Upper lobe of right lung (tissue), 1 donor: Measurements from ENCODE around the gene KATNB1. TPM values are rescaled to one million over a fixed set of nuclear protein-coding genes. Genes with fewer than 3 reads are reported as not detected.

Source experiments
- ATAC-seq: fragments of 200-7000 bp; cut with Tn5 transposase; one replicate; pipeline ENCODE4 v1.9.1; 2020; ENCODE audit warnings: mild to moderate bottlenecking, moderate library complexity
- DNase-seq: peaks from one replicate; pipeline ENCODE4 v3.0.0-alpha.2; 2020
- H3K27ac ChIP-seq: fragments of 200-600 bp; one replicate; pipeline ENCODE4 v1.8.0; 2022
- H3K27me3 ChIP-seq: fragments of 200-600 bp; one replicate; pipeline ENCODE4 v1.8.0; 2022; ENCODE audit warnings: mild to moderate bottlenecking
- H3K36me3 ChIP-seq: fragments of 200-600 bp; one replicate; pipeline ENCODE4 v1.8.0; 2022
- H3K4me1 ChIP-seq: fragments of 200-600 bp; one replicate; pipeline ENCODE4 v1.8.0; 2022
- H3K4me3 ChIP-seq: fragments of 200-600 bp; one replicate; pipeline ENCODE4 v1.8.0; 2022; ENCODE audit warnings: mild to moderate bottlenecking
- H3K9me3 ChIP-seq: fragments of 200-600 bp; one replicate; pipeline ENCODE4 v1.8.0; 2022
- intact Hi-C: fragments of 100-400 bp; cut with DNase I; formaldehyde crosslinking; loops from one replicate; pipeline ENCODE4 v1.11.0; 2022
- total RNA-seq: library from RNA; stranded (reverse); fragmentation: NEBNext Ultra II Directional; extraction: Animal tissue kit (Norgen Biotek cat#: 25700); gene quantifications from one replicate; pipeline ENCODE4 v1.2.1, GENCODE V29; 2021
- TF ChIP-seq, protein P1 (sequence below): fragments of 200-600 bp; IDR thresholded peaks from one replicate; pipeline ENCODE4 v1.8.0; 2022; ENCODE audit warnings: antibody characterized with exemption
- donor health status: DM: no; HTN: yes; CAD: no; lungs with severe emphysema.

KATNB1 gene
- total RNA-seq, 1 donor from 2014 or later: 16.6 TPM

DNA sequence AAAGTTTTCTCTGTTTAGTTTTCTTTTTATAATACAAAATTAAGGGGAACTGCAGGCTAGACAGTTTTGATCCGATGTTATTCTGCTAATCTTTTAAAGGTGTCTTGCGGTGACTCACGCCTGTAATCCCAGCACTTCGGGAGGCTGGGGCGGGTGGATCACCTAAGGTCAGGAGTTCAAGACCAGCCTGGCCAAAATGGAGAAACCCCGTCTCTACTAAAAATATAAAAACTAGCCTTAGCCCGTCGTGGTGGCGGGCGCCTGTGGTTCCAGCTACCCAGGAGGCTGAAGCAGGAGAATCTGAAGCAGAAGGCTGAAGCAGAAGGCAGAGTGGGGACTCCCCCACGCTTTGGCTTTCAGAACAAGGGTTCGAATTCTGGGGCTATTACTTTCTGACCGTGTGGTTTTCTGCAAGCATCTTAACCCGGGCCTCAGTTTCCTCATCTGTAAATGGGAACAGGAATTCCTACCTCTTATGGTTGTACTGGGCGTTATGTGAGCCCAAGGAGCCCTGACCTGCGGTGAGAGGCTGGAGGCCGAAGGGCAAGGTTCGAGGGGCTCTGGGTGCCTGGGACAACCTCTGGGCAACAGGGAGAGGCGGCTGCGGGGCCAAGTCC, 1.2 kb upstream of the KATNB1 start:
- intact Hi-C loops: no loop called here
- Histone ChIP-seq H3K4me1 (peaks cover 22% of the 10 kb centered on the region), H3K27me3 (no peaks in the 10 kb centered on the region), H3K27ac (peak overlapping the region; percentile 93), H3K4me3 (peak overlapping the region; percentile 85), H3K9me3 (no peaks in the 10 kb centered on the region), H3K36me3 (no peaks in the 10 kb centered on the region)
- ATAC-seq (no peak), DNase-seq (no peak)
- TF ChIP-seq, protein P1, sequence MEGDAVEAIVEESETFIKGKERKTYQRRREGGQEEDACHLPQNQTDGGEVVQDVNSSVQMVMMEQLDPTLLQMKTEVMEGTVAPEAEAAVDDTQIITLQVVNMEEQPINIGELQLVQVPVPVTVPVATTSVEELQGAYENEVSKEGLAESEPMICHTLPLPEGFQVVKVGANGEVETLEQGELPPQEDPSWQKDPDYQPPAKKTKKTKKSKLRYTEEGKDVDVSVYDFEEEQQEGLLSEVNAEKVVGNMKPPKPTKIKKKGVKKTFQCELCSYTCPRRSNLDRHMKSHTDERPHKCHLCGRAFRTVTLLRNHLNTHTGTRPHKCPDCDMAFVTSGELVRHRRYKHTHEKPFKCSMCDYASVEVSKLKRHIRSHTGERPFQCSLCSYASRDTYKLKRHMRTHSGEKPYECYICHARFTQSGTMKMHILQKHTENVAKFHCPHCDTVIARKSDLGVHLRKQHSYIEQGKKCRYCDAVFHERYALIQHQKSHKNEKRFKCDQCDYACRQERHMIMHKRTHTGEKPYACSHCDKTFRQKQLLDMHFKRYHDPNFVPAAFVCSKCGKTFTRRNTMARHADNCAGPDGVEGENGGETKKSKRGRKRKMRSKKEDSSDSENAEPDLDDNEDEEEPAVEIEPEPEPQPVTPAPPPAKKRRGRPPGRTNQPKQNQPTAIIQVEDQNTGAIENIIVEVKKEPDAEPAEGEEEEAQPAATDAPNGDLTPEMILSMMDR: no peak

DNA sequence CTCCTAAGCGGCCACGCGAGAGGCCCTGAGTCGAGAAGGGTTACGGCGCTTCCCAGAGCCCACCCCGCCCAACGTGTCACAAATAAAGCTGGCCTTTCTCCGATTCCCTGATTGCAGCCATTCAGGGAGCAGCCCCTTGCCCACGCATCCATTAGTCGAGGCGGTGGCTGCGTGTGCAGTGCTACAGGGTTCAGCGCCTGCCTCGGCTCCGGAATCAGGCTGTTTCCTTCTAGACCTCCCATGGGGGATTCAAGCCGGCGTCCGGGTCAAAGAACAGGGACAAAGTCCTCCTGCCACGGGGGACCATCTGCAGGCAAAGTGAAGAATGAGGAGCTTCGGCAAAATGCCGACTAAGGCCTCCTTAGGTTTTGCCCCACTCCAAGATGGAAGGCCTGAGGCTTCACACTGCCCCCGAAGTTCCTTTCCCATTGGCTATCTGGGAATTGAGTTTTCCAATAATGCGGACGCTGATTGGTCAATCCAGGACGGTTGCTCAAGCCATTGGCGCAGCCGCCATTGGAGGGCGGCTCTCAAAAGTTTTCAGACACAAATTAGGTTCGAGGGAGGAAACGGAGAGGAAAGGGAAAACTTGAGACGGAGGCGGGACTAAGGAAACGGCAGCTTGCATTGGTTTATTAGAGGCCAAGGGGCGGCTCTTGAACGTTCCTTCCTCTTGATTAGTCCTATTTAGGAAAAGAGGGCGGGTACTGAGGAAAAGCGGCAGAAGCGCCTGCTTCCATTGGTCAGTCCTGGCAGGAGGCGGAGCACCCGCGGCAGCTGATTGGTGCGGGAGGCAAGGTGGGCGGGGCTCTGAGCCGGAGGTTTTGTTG, 430 bp upstream of the KATNB1 start:
- Histone ChIP-seq H3K4me1 (peaks cover 22% of the 10 kb centered on the region), H3K36me3 (no peaks in the 10 kb centered on the region), H3K9me3 (no peaks in the 10 kb centered on the region), H3K4me3 (peak overlapping the region; percentile 85), H3K27me3 (no peaks in the 10 kb centered on the region), H3K27ac (peak overlapping the region; percentile 93)
- peak; percentile 99 for DNase-seq
- TF ChIP-seq, protein P1: no peak
- peak; percentile 95 for ATAC-seq
- intact Hi-C loops: no loop called here

DNA sequence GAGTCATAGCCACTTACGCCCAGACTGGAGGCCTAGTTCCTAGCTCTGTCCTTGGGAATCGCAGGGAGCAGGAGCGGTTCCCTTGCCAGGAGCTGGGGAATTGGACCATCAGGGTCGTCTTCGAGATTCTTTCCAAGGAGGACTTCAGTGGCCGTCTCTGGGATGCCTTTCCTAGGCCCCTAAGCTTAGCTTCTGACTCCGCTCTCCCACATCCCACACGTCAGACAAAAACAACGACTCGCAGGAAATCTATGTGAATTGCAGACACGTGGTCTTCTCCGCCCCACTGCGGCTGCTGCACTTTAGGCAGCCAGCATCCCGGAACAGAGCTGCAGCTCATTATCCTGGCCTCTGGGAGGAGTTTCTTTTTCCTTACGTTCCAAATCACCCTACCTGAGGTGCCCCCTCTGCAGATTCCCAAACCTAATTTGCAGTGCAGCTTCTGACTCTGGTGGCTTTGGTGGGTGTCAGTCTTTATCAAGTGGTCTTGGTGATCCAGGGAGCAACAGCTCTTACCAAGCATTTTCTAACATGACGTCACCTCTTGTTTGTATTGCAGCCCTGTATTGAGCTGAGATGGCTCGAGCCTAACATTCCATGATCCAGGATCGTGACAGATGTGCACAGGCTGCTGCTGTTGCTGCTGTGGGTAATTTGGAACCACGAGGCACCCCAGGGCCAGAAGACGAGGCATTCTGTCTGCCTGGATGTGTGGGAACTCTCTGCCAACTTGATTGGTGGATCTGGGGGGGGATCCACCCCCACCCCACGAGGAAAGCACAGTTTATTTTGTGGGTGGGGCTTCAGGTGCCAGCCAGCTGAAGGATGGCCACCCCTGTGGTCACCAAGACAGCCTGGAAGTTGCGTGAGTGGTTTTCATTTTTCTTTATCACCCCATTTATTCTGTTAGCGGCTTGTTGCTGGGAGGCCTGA, 1.1 kb downstream of the KATNB1 start:
- intact Hi-C loops: no loop called here
- H3K27ac ChIP-seq: peak overlapping the region; percentile 85
- H3K27me3 ChIP-seq: no peaks in the 10 kb centered on the region
- H3K4me1 ChIP-seq: peaks cover 22% of the 10 kb centered on the region
- H3K36me3 ChIP-seq: no peaks in the 10 kb centered on the region
- H3K9me3 ChIP-seq: no peaks in the 10 kb centered on the region
- DNase-seq (peak; percentile 67), ATAC-seq (peak; percentile 5)
- H3K4me3 ChIP-seq: peak overlapping the region; percentile 66
- TF ChIP-seq, protein P1: no peak

DNA sequence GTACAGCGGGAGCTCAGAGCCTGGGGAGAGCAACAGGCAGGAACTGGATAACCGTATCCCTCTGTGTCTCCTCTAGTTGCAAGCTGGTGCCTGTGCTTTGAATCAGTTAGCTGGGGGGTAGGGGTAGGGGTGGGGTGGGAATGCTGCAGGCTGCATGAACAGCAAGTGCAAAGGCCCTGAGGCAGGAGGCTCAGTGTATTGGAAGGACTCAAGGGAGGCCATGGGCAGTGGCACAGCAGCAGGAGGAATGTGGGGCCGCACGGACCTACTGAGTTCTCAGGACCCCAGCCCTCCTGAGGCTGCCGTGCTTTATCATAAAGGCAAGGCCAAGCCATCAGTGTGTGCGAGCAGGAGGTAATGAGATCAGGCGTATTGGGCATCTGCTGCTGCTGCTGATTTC, 3.3 kb downstream of the KATNB1 start:
- no peaks in the 10 kb centered on the region for H3K27me3 ChIP-seq
- H3K4me3 ChIP-seq: no peak overlapping the region
- peaks cover 22% of the 10 kb centered on the region for H3K4me1 ChIP-seq
- TF ChIP-seq, protein P1: no peak
- H3K9me3 ChIP-seq: no peaks in the 10 kb centered on the region
- DNase-seq: no peak
- intact Hi-C loops: no loop called here
- H3K36me3 ChIP-seq: no peaks in the 10 kb centered on the region
- no peak for ATAC-seq
- no peak overlapping the region for H3K27ac ChIP-seq

DNA sequence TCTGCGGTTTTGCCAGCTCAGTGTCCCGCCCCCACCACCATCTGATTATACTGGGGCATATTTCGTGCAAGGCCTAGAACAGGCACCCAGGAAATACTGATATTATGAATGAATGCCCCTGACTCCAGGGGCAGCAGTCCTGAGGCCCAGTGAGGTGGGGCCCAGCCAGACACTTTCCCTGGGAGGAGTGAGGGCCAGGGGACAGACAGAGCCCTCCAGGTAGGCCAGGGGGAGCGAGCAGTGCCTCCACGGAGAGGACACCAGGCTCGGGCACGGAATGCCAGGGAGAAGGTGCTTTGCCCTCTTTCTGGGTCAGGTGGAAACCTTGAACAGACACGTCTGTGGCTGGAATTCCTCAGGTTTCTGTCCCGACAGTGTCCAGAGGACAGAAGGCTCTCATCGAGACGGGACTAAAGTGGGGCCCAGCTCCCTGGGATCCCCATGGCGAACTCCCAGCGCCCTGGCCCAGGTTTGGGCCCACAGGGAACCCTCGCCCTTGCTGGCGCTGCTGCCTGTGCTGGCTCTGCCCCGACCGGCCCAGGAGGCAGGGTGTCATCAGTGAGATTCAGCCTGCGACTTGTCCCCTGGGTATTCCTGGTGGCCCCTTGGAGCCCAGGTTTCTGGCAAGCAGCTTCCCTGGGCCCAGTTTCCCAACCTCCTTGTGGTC, 4.3 kb downstream of the KATNB1 start:
- Histone ChIP-seq H3K4me3 (no peak overlapping the region), H3K27me3 (no peaks in the 10 kb centered on the region), H3K27ac (no peak overlapping the region), H3K9me3 (no peaks in the 10 kb centered on the region), H3K4me1 (peaks cover 15% of the 10 kb centered on the region), H3K36me3 (no peaks in the 10 kb centered on the region)
- ATAC-seq (no peak), DNase-seq (no peak)
- TF ChIP-seq, protein P1: no peak
- intact Hi-C loops: no loop called here
